Breast epithelium (tissue), 3 donors: ENCODE data around the gene KRT78.

Experiments used
- CTCF ChIP-seq, 3 donors: fragments of 450-650 bp; IDR thresholded peaks; one replicate each; pipeline ENCODE4 v1.5.1; 2016 to 2017; ENCODE audit warnings: antibody characterized with exemption in 3 of 3, mild to moderate bottlenecking in 3 of 3, moderate library complexity in 3 of 3
- POLR2A ChIP-seq: fragments of 450-650 bp; IDR thresholded peaks from one replicate; pipeline ENCODE4 v1.6.1; 2016; ENCODE audit warnings: antibody characterized with exemption, mild to moderate bottlenecking, moderate library complexity

- TF ChIP-seq POLR2A, result no peak
- no peak for TF ChIP-seq CTCF (IDR thresholded peaks at IDR 0.05)
These were observed 3.0 kb upstream of the KRT78 start for GRCh38 chr12:52851787-52852186.
